ENCODE measurements around the gene MLLT1.

Gene MLLT1

GRCh38 chr19:6188811-6189210 is 91.0 kb downstream of the MLLT1 start:
- peaks cover 20% of the 10 kb centered on the region for H3K27me3 Mint-ChIP-seq
- H3K4me3 Mint-ChIP-seq: no peak overlapping the region
- CTCF ChIA-PET: interaction anchor here (1.3 kb wide), 1 partner anchor 111 kb away, joined by 4 read pairs; no protein-coding TSS in a partner anchor
- no peak for DNase-seq
- peaks cover 13% of the 10 kb centered on the region for H3K36me3 Mint-ChIP-seq
- H3K9me3 Mint-ChIP-seq: peaks cover 20% of the 10 kb centered on the region
- no peaks in the 10 kb centered on the region for H3K4me1 Mint-ChIP-seq
- no peak overlapping the region for H3K27ac Mint-ChIP-seq

- Mint-ChIP-seq H3K4me1 (no peaks in the 10 kb centered on the region), H3K36me3 (peaks cover 12% of the 10 kb centered on the region), H3K27ac (no peak overlapping the region)
These were observed 92.4 kb downstream of the MLLT1 start for GRCh38 chr19:6187374-6187773.

GRCh38 chr19:6185835-6186834 is 93.6 kb downstream of the MLLT1 start:
- H3K27me3 Mint-ChIP-seq: peaks cover 35% of the 10 kb centered on the region
- peaks cover 12% of the 10 kb centered on the region for H3K9me3 Mint-ChIP-seq
- peaks cover 3% of the 10 kb centered on the region for H3K36me3 Mint-ChIP-seq
- no peak overlapping the region for H3K4me3 Mint-ChIP-seq
- H3K27ac Mint-ChIP-seq: no peak overlapping the region
- CTCF ChIA-PET: no interaction called here
- peaks cover 9% of the 10 kb centered on the region for H3K4me1 Mint-ChIP-seq
- no peak for DNase-seq

More at GRCh38 chr19:6187374-6187773, 92.4 kb downstream of the MLLT1 start:
- DNase-seq: no peak
- CTCF ChIA-PET: no interaction called here
- Mint-ChIP-seq H3K4me3 (no peak overlapping the region), H3K27me3 (peaks cover 34% of the 10 kb centered on the region), H3K9me3 (peaks cover 19% of the 10 kb centered on the region)

GRCh38 chr19:6185093-6185834 is 94.5 kb downstream of the MLLT1 start:
- Mint-ChIP-seq H3K4me1 (peaks cover 9% of the 10 kb centered on the region), H3K36me3 (peaks cover 2% of the 10 kb centered on the region), H3K27ac (no peak overlapping the region), H3K9me3 (peaks cover 6% of the 10 kb centered on the region), H3K27me3 (peaks cover 40% of the 10 kb centered on the region), H3K4me3 (no peak overlapping the region)
- DNase-seq: no peak
- CTCF ChIA-PET: no interaction called here

- H3K4me3 Mint-ChIP-seq: no peak overlapping the region
These were observed 98.7 kb downstream of the MLLT1 start for GRCh38 chr19:6181119-6181518.

GRCh38 chr19:6173190-6173589 is 106.6 kb downstream of the MLLT1 start:
- no peak for DNase-seq
- Mint-ChIP-seq H3K4me3 (no peak overlapping the region), H3K36me3 (no peaks in the 10 kb centered on the region), H3K27ac (no peak overlapping the region), H3K4me1 (no peaks in the 10 kb centered on the region), H3K9me3 (peaks cover 1% of the 10 kb centered on the region), H3K27me3 (peaks cover 24% of the 10 kb centered on the region)
- CTCF ChIA-PET: no interaction called here

More at GRCh38 chr19:6181119-6181518, 98.7 kb downstream of the MLLT1 start:
- peaks cover 52% of the 10 kb centered on the region for H3K27me3 Mint-ChIP-seq
- peaks cover 2% of the 10 kb centered on the region for H3K36me3 Mint-ChIP-seq
- H3K4me1 Mint-ChIP-seq: peaks cover 9% of the 10 kb centered on the region
- DNase-seq: no peak
- CTCF ChIA-PET: no interaction called here
- no peaks in the 10 kb centered on the region for H3K9me3 Mint-ChIP-seq
- no peak overlapping the region for H3K27ac Mint-ChIP-seq

GRCh38 chr19:6172074-6172863 is 107.5 kb downstream of the MLLT1 start:
- no peak for DNase-seq
- CTCF ChIA-PET: no interaction called here
- Mint-ChIP-seq H3K36me3 (no peaks in the 10 kb centered on the region), H3K9me3 (peaks cover 1% of the 10 kb centered on the region), H3K27ac (no peak overlapping the region), H3K4me1 (no peaks in the 10 kb centered on the region), H3K4me3 (no peak overlapping the region), H3K27me3 (peaks cover 26% of the 10 kb centered on the region)

GRCh38 chr19:6167115-6167514 is 112.7 kb downstream of the MLLT1 start:
- Mint-ChIP-seq H3K4me3 (no peak overlapping the region), H3K9me3 (peaks cover 1% of the 10 kb centered on the region), H3K27ac (no peak overlapping the region), H3K4me1 (peaks cover 2% of the 10 kb centered on the region), H3K36me3 (no peaks in the 10 kb centered on the region), H3K27me3 (peaks cover 16% of the 10 kb centered on the region)
- no peak for DNase-seq
- CTCF ChIA-PET: interaction anchor here (1.3 to 1.7 kb wide), 3 partner anchors 12 to 131 kb away, joined by 4 to 6 read pairs (median 6); no protein-coding TSS in a partner anchor

- CTCF ChIA-PET: interaction anchor here (1.1 to 1.7 kb wide), 4 partner anchors 17 to 133 kb away, joined by 3 to 6 read pairs (median 4); no protein-coding TSS in a partner anchor
- Mint-ChIP-seq H3K36me3 (peaks cover 6% of the 10 kb centered on the region), H3K9me3 (peaks cover 7% of the 10 kb centered on the region), H3K4me3 (no peak overlapping the region), H3K27ac (no peak overlapping the region), H3K27me3 (peaks cover 16% of the 10 kb centered on the region), H3K4me1 (peaks cover 16% of the 10 kb centered on the region)
- no peak for DNase-seq
These were observed 114.8 kb downstream of the MLLT1 start for GRCh38 chr19:6164906-6165531.

- no peak overlapping the region for H3K4me3 Mint-ChIP-seq
- peak overlapping the region; percentile 83 for H3K27ac Mint-ChIP-seq
- peaks cover 6% of the 10 kb centered on the region for H3K36me3 Mint-ChIP-seq
- CTCF ChIA-PET: no interaction called here
- peaks cover 24% of the 10 kb centered on the region for H3K27me3 Mint-ChIP-seq
- peaks cover 16% of the 10 kb centered on the region for H3K4me1 Mint-ChIP-seq
- H3K9me3 Mint-ChIP-seq: peaks cover 19% of the 10 kb centered on the region
- peak; percentile 81 for DNase-seq
These were observed 118.4 kb downstream of the MLLT1 start for GRCh38 chr19:6161271-6161850.
